HepG2 (cell line): ENCODE data around the gene GAGE12F. TPM values are rescaled to one million over a fixed set of nuclear protein-coding genes. Genes with fewer than 3 reads are reported as not detected.
"Not testable (repeated sequence)": the region's sequence is repeated elsewhere in the genome, so short reads cannot be mapped to it uniquely, and the experiment has no call there.

Experiments
- ATAC-seq: fragments of 200-7000 bp; cut with Tn5 transposase; 3 replicates; pipeline ENCODE4 v1.9.1; 2020; ENCODE audit warnings: mild to moderate bottlenecking, moderate library complexity
- BruUV-seq: library from RNA; stranded (reverse); fragments of 400-500 nt; replicated peaks from 2 replicates; lab custom pipeline; 2021; lab: Mats Ljungman, UMichigan
- CTCF ChIA-PET: fragments of 300-600 bp; formaldehyde crosslinking; extraction: SDS; loops from one replicate; lab custom pipeline; 2021; ENCODE audit warnings: low total read pairs, inconsistent platforms, low intra/inter-chr PET ratio; lab: Yijun Ruan, JAX
- POLR2A ChIA-PET: fragments of 350-600 bp; sonication (Branson Sonifier 250); formaldehyde crosslinking; loops from one replicate; lab custom pipeline; 2020; ENCODE audit warnings: antibody characterized with exemption, inconsistent platforms; lab: Yijun Ruan, JAX
- DNase-seq: peaks from one replicate; pipeline ENCODE4 v3.0.0-alpha.2; 2015; ENCODE audit warnings: low spot score
- FAIRE-seq: peaks from 3 replicates; lab custom pipeline; 2011; peaks lifted over from hg19 to GRCh38; lab: Jason Lieb, UNC
- H2AFZ ChIP-seq: one replicate; pipeline ENCODE4 v1.6.1; 2011; ENCODE audit warnings: low read length, inconsistent platforms
- H3K27ac ChIP-seq: fragments of 300-600 bp; 3 replicates; pipeline ENCODE4 v1.8.0; 2011; ENCODE audit warnings: mixed run types, mild to moderate bottlenecking, mixed read lengths, low read length, inconsistent platforms; ENCODE audit not compliant: insufficient read depth; ENCODE audit errors: extremely low read length
- H3K27me3 ChIP-seq, 2 experiments: fragments of 200-600 bp in 1 of 2; 2 replicates in 1 of 2; 3 replicates in 1 of 2; pipeline versions ENCODE4 v1.6.0 to v1.8.0; 2011; ENCODE audit warnings: low read length in 2 of 2, mild to moderate bottlenecking in 2 of 2, moderate library complexity in 2 of 2, inconsistent platforms in 1 of 2; ENCODE audit not compliant: insufficient read depth in 2 of 2, control insufficient read depth in 1 of 2
- H3K36me3 ChIP-seq, 2 experiments: fragments of 200-600 bp in 1 of 2; replicated peaks in 1 of 2; 2 replicates in 1 of 2; 3 replicates in 1 of 2; pipeline versions ENCODE4 v1.5.1 to v1.8.0; 2011; ENCODE audit warnings: low read length in 2 of 2, inconsistent platforms in 1 of 2; ENCODE audit not compliant: insufficient read depth in 2 of 2, control insufficient read depth in 1 of 2
- H3K4me1 ChIP-seq: 2 replicates; pipeline ENCODE4 v1.5.1; 2012; ENCODE audit warnings: low read length, inconsistent platforms; ENCODE audit not compliant: insufficient read depth
- H3K4me2 ChIP-seq: 2 replicates; pipeline ENCODE4 v1.6.0; 2011; ENCODE audit warnings: low read depth, low read length, inconsistent platforms
- H3K4me3 ChIP-seq, 3 experiments: fragments of 200-600 bp in 1 of 3; sonication (generic), shearing (Covaris generic) in 1 of 3; replicated peaks in 1 of 3; 2 replicates each; pipeline ENCODE4 v1.5.1; 2011 to 2016; ENCODE audit warnings: low read length in 3 of 3, inconsistent platforms in 2 of 3, low read depth in 2 of 3, mild to moderate bottlenecking in 2 of 3, control low read depth in 1 of 3, mixed read lengths in 1 of 3; ENCODE audit not compliant: insufficient read depth in 1 of 3
- H3K79me2 ChIP-seq: one replicate; pipeline ENCODE4 v1.6.1; 2011; ENCODE audit warnings: low read length, inconsistent platforms; ENCODE audit not compliant: insufficient read depth
- H3K9ac ChIP-seq: 2 replicates; pipeline ENCODE4 v1.6.0; 2011; ENCODE audit warnings: mild to moderate bottlenecking, low read depth, low read length, inconsistent platforms; ENCODE audit not compliant: insufficient read depth
- H3K9me3 ChIP-seq: 2 replicates; pipeline ENCODE4 v1.5.1; 2012; ENCODE audit warnings: mild to moderate bottlenecking, low read length
- H4K20me1 ChIP-seq: 2 replicates; pipeline ENCODE4 v1.6.0; 2011; ENCODE audit warnings: inconsistent platforms, mild to moderate bottlenecking, low read length, moderate library complexity; ENCODE audit not compliant: insufficient read depth
- WGBS: methylation state at CpG from one replicate; pipeline ENCODE4 v1.1.6; 2017; ENCODE audit warnings: low lambda C conversion rate; 5-methylcytosine and 5-hydroxymethylcytosine counted together
- in situ Hi-C: cut with HindIII; loops from 2 replicates; pipeline ENCODE4 v1.10.0; 2017; ENCODE audit warnings: low pct_unique_long_range_greater_than_20kb; ENCODE audit not compliant: extremely low pct_ligation_motif_present
- intact Hi-C: fragments of 100-400 bp; cut with micrococcal nuclease; formaldehyde crosslinking; loops from one replicate; pipeline ENCODE4 v1.10.0; 2022; ENCODE audit not compliant: unreplicated experiment
- polyA plus RNA-seq, 8 experiments: library from polyadenylated mRNA; depleted of rRNA in 3 of 8; stranded (reverse) in 7 of 8; unstranded in 1 of 8; fragments of >200 nt; fragmentation: Illumina TruSeq in 4 of 8; extraction: Trizol in 4 of 8; gene quantifications; 2 replicates each; pipeline versions ENCODE4 v1.2.1 to v1.2.3, GENCODE V29; 2011 to 2016; ENCODE audit warnings: low read depth in 4 of 8, missing spikeins in 1 of 8, mixed read lengths in 1 of 8; ENCODE audit not compliant: insufficient read depth in 1 of 8
- total RNA-seq, 5 experiments: library from RNA; depleted of rRNA; stranded (reverse); fragments of >200 nt; fragmentation: Illumina TruSeq; extraction: Trizol; gene quantifications; 2 replicates each; pipeline ENCODE4 v1.2.3, GENCODE V29; 2016; ENCODE audit warnings: low read depth in 1 of 5

GAGE12F gene
- total and polyA plus RNA-seq, 2 of the 13 experiments (the other 11 are each of a cell fraction or from before 2014, with no cell fraction given), result not detected

GRCh38 chrX:49579649-49580048 lies 19.0 kb downstream of the GAGE12F start, which contains the start of gene GAGE12H:
Gene GAGE12H, plus strand, starts transcription at chrX:49579949. Its CDS starts 1,155 bp downstream, at chrX:49581104.
- H2AFZ ChIP-seq, H3K4me1 ChIP-seq, H3K9me3 ChIP-seq, H3K27me3 ChIP-seq, H3K4me3 ChIP-seq, H3K9ac ChIP-seq, H3K79me2 ChIP-seq, FAIRE-seq, H3K27ac ChIP-seq, H3K4me2 ChIP-seq, BruUV-seq, intact Hi-C loops, POLR2A ChIA-PET, in situ Hi-C loops, ATAC-seq, DNase-seq, CTCF ChIA-PET, H4K20me1 ChIP-seq, H3K36me3 ChIP-seq: not testable (repeated sequence)
- WGBS, result no CpG with 5 or more reads among the region's 16 CpGs

GRCh38 chrX:49589196-49589595 lies 28.6 kb downstream of the GAGE12F start, which contains the start of gene GAGE2A:
Gene GAGE2A, plus strand, starts transcription at chrX:49589496. Its CDS starts 1,155 bp downstream, at chrX:49590651.
- H3K4me3 ChIP-seq, H3K36me3 ChIP-seq, H2AFZ ChIP-seq, H3K9ac ChIP-seq, H3K79me2 ChIP-seq, H3K27me3 ChIP-seq, H4K20me1 ChIP-seq, H3K27ac ChIP-seq, in situ Hi-C loops, H3K9me3 ChIP-seq, CTCF ChIA-PET, ATAC-seq, DNase-seq, FAIRE-seq, H3K4me2 ChIP-seq, BruUV-seq, intact Hi-C loops, H3K4me1 ChIP-seq, POLR2A ChIA-PET: not testable (repeated sequence)
- no CpG with 5 or more reads among the region's 16 CpGs for WGBS

GRCh38 chrX:49589769-49590478 lies 29.3 kb downstream of the GAGE12F start:
- BruUV-seq, H3K36me3 ChIP-seq, DNase-seq, ATAC-seq, in situ Hi-C loops, CTCF ChIA-PET, H2AFZ ChIP-seq, H3K4me1 ChIP-seq, H3K27me3 ChIP-seq, H3K4me2 ChIP-seq, H4K20me1 ChIP-seq, H3K27ac ChIP-seq, POLR2A ChIA-PET, FAIRE-seq, H3K9me3 ChIP-seq, intact Hi-C loops, H3K9ac ChIP-seq, H3K79me2 ChIP-seq, H3K4me3 ChIP-seq: not testable (repeated sequence)
- WGBS, result 69% methylated on average over 32 of the region's 37 CpGs

- BruUV-seq, CTCF ChIA-PET, H3K79me2 ChIP-seq, in situ Hi-C loops, H3K27ac ChIP-seq, H3K27me3 ChIP-seq, H3K4me2 ChIP-seq, H3K36me3 ChIP-seq, H3K4me3 ChIP-seq, intact Hi-C loops, DNase-seq, FAIRE-seq, POLR2A ChIA-PET, H3K9me3 ChIP-seq, ATAC-seq, H2AFZ ChIP-seq, H3K4me1 ChIP-seq, H4K20me1 ChIP-seq, H3K9ac ChIP-seq: not testable (repeated sequence)
- WGBS, result 70% methylated on average over 13 of the region's 17 CpGs
Observed at GRCh38 chrX:49590488-49590887, 29.8 kb downstream of the GAGE12F start.
